KOPT-K1 (cell line): ENCODE results near the gene JMJD6.
"Not testable (repeated sequence)": the region's sequence is repeated elsewhere in the genome, so short reads cannot be mapped to it uniquely, and the experiment has no call there.

ENCODE experiments used
- H3K27ac ChIP-seq: fragments of 200-600 bp; sonication (generic); 2 replicates; pipeline ENCODE4 v1.5.1; 2016; ENCODE audit warnings: antibody characterized with exemption, mild to moderate bottlenecking, low read depth, low read length; ENCODE audit not compliant: poor library complexity, severe bottlenecking
- H3K36me3 ChIP-seq: fragments of 200-600 bp; sonication (generic); 2 replicates; pipeline ENCODE4 v1.5.1; 2017; ENCODE audit warnings: antibody characterized with exemption, mild to moderate bottlenecking, low read length, moderate library complexity; ENCODE audit not compliant: insufficient read depth
- H3K9me3 ChIP-seq: fragments of 200-600 bp; sonication (generic); 2 replicates; pipeline ENCODE4 v1.5.1; 2017; ENCODE audit warnings: antibody characterized with exemption, low read length, mild to moderate bottlenecking; ENCODE audit not compliant: insufficient read depth, poor library complexity, severe bottlenecking

Gene JMJD6

GRCh38 chr17:76700270-76700616, 26.2 kb downstream of the JMJD6 start:
- H3K27ac ChIP-seq = no peak overlapping the region
- no peaks in the 10 kb centered on the region for H3K9me3 ChIP-seq
- H3K36me3 ChIP-seq = no peaks in the 10 kb centered on the region

- not testable (repeated sequence) for H3K36me3 ChIP-seq, H3K27ac ChIP-seq, H3K9me3 ChIP-seq
Observed at GRCh38 chr17:76698466-76698977, 27.9 kb downstream of the JMJD6 start.

GRCh38 chr17:76697702-76698465, 28.5 kb downstream of the JMJD6 start:
- Histone ChIP-seq H3K36me3 (no peaks in the 10 kb centered on the region), H3K27ac (no peak overlapping the region), H3K9me3 (no peaks in the 10 kb centered on the region)

GRCh38 chr17:76696763-76697701, 29.4 kb downstream of the JMJD6 start:
- H3K27ac ChIP-seq = no peak overlapping the region
- H3K36me3 ChIP-seq = no peaks in the 10 kb centered on the region
- no peaks in the 10 kb centered on the region for H3K9me3 ChIP-seq

- Histone ChIP-seq H3K9me3 (no peaks in the 10 kb centered on the region), H3K27ac (no peak overlapping the region), H3K36me3 (no peaks in the 10 kb centered on the region)
Observed at GRCh38 chr17:76695059-76695831, 31.2 kb downstream of the JMJD6 start.

GRCh38 chr17:76691379-76692191, 34.8 kb downstream of the JMJD6 start:
- H3K9me3 ChIP-seq = no peaks in the 10 kb centered on the region
- no peaks in the 10 kb centered on the region for H3K36me3 ChIP-seq
- H3K27ac ChIP-seq = no peak overlapping the region

- H3K36me3 ChIP-seq = no peaks in the 10 kb centered on the region
- H3K9me3 ChIP-seq = no peaks in the 10 kb centered on the region
- no peak overlapping the region for H3K27ac ChIP-seq
Observed at GRCh38 chr17:76690596-76691280, 35.7 kb downstream of the JMJD6 start.

- H3K27ac ChIP-seq = no peak overlapping the region
- H3K9me3 ChIP-seq = no peaks in the 10 kb centered on the region
- H3K36me3 ChIP-seq = no peaks in the 10 kb centered on the region
Observed at GRCh38 chr17:76689859-76690258, 36.5 kb downstream of the JMJD6 start.

GRCh38 chr17:76688165-76688622, 38.2 kb downstream of the JMJD6 start:
- Histone ChIP-seq H3K9me3 (no peaks in the 10 kb centered on the region), H3K36me3 (no peaks in the 10 kb centered on the region), H3K27ac (no peak overlapping the region)

GRCh38 chr17:76687298-76688164, 38.9 kb downstream of the JMJD6 start:
- no peaks in the 10 kb centered on the region for H3K36me3 ChIP-seq
- no peaks in the 10 kb centered on the region for H3K9me3 ChIP-seq
- no peak overlapping the region for H3K27ac ChIP-seq

GRCh38 chr17:76686538-76687297, 39.7 kb downstream of the JMJD6 start:
- Histone ChIP-seq H3K27ac (no peak overlapping the region), H3K36me3 (no peaks in the 10 kb centered on the region), H3K9me3 (no peaks in the 10 kb centered on the region)

- Histone ChIP-seq H3K36me3 (no peaks in the 10 kb centered on the region), H3K27ac (no peak overlapping the region), H3K9me3 (no peaks in the 10 kb centered on the region)
Observed at GRCh38 chr17:76685846-76686245, 40.6 kb downstream of the JMJD6 start.
